ENCODE measurements around the gene CDKN2A.

The CDKN2A gene

DNA sequence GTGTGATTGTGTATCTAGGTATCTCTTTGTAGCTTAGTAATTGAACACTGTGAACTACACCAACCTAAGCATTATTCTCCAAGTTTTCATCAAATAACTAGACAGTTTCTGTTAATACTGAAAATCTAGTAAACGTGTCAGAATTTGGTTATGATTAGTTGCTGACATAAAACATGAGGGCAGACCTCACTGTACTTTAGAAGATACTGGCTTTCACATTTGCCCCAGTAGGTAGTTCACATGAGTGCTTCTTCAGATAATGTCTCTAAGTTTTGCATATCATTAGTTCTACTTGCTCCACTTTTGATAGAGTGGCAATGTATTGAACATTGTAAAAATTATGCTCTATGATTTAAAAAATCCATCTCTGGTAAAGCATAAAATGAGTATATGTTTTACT, 7.8 kb upstream of the CDKN2A start:
- no peak overlapping the region for H3K4me3 ChIP-seq (replicated peaks; ENCODE audit: insufficient read depth, low read length)
- TF ChIP-seq GABPA (IDR thresholded peaks at IDR 0.05; ENCODE audit: low read depth) = no peak
- TF ChIP-seq POLR2AphosphoS5 (IDR thresholded peaks at IDR 0.05; ENCODE audit: low read depth) = no peak
- TF ChIP-seq, protein P1, sequence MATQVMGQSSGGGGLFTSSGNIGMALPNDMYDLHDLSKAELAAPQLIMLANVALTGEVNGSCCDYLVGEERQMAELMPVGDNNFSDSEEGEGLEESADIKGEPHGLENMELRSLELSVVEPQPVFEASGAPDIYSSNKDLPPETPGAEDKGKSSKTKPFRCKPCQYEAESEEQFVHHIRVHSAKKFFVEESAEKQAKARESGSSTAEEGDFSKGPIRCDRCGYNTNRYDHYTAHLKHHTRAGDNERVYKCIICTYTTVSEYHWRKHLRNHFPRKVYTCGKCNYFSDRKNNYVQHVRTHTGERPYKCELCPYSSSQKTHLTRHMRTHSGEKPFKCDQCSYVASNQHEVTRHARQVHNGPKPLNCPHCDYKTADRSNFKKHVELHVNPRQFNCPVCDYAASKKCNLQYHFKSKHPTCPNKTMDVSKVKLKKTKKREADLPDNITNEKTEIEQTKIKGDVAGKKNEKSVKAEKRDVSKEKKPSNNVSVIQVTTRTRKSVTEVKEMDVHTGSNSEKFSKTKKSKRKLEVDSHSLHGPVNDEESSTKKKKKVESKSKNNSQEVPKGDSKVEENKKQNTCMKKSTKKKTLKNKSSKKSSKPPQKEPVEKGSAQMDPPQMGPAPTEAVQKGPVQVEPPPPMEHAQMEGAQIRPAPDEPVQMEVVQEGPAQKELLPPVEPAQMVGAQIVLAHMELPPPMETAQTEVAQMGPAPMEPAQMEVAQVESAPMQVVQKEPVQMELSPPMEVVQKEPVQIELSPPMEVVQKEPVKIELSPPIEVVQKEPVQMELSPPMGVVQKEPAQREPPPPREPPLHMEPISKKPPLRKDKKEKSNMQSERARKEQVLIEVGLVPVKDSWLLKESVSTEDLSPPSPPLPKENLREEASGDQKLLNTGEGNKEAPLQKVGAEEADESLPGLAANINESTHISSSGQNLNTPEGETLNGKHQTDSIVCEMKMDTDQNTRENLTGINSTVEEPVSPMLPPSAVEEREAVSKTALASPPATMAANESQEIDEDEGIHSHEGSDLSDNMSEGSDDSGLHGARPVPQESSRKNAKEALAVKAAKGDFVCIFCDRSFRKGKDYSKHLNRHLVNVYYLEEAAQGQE (IDR thresholded peaks at IDR 0.05; ENCODE audit: insufficient replicate concordance, low read depth) = no peak
- TF ChIP-seq SPI1 (IDR thresholded peaks at IDR 0.05; ENCODE audit: borderline replicate concordance, low read depth) = no peak
- TF ChIP-seq, protein P2, sequence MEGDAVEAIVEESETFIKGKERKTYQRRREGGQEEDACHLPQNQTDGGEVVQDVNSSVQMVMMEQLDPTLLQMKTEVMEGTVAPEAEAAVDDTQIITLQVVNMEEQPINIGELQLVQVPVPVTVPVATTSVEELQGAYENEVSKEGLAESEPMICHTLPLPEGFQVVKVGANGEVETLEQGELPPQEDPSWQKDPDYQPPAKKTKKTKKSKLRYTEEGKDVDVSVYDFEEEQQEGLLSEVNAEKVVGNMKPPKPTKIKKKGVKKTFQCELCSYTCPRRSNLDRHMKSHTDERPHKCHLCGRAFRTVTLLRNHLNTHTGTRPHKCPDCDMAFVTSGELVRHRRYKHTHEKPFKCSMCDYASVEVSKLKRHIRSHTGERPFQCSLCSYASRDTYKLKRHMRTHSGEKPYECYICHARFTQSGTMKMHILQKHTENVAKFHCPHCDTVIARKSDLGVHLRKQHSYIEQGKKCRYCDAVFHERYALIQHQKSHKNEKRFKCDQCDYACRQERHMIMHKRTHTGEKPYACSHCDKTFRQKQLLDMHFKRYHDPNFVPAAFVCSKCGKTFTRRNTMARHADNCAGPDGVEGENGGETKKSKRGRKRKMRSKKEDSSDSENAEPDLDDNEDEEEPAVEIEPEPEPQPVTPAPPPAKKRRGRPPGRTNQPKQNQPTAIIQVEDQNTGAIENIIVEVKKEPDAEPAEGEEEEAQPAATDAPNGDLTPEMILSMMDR (IDR thresholded peaks at IDR 0.05; ENCODE audit: insufficient read depth, low read length) = no peak
- H3K27me3 ChIP-seq (ENCODE audit: insufficient read depth, poor library complexity, severe bottlenecking) = no peaks in the 10 kb centered on the region
- no peak for DNase-seq (ENCODE audit: low read depth in 1 of 2, low spot score in 1 of 2)
- no peak overlapping the region for H3K27ac ChIP-seq (replicated peaks)

GRCh38 chr9:21998026-21998425, 3.8 kb upstream of the CDKN2A start:
- TF ChIP-seq GABPA (IDR thresholded peaks at IDR 0.05; ENCODE audit: low read depth) = no peak
- no peak for TF ChIP-seq POLR2AphosphoS5 (IDR thresholded peaks at IDR 0.05; ENCODE audit: low read depth)
- TF ChIP-seq, protein P1 (IDR thresholded peaks at IDR 0.05; ENCODE audit: insufficient replicate concordance, low read depth) = no peak
- TF ChIP-seq SPI1 (IDR thresholded peaks at IDR 0.05; ENCODE audit: borderline replicate concordance, low read depth) = no peak
- TF ChIP-seq, protein P2 (IDR thresholded peaks at IDR 0.05; ENCODE audit: insufficient read depth, low read length) = no peak
- DNase-seq (ENCODE audit: low read depth in 1 of 2, low spot score in 1 of 2) = no peak
- H3K27me3 ChIP-seq (ENCODE audit: insufficient read depth, poor library complexity, severe bottlenecking) = no peaks in the 10 kb centered on the region
- no peak overlapping the region for H3K4me3 ChIP-seq (replicated peaks; ENCODE audit: insufficient read depth, low read length)
- H3K27ac ChIP-seq (replicated peaks) = no peak overlapping the region

DNA sequence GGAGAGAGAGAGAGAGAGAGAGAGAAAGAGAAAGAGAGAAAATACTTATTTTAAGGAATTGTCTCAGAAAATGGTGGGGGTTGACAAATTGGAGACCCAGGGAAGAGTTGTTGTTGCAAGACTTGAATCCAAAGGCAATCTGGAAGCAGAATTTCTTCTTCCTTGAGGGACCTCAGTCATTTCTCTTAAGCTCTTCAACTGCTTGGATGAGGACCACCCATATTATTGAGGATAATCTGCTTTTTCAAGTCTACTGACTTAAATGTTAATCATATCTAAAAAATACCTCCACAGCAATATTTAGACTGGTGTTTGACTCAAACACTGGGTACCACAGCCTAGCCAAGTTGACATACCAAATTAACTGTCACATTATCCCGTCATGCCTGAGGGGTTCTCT, 3.3 kb upstream of the CDKN2A start:
- no peak overlapping the region for H3K4me3 ChIP-seq (replicated peaks; ENCODE audit: insufficient read depth, low read length)
- TF ChIP-seq SPI1 (IDR thresholded peaks at IDR 0.05; ENCODE audit: borderline replicate concordance, low read depth) = no peak
- no peak for TF ChIP-seq GABPA (IDR thresholded peaks at IDR 0.05; ENCODE audit: low read depth)
- TF ChIP-seq, protein P1 (IDR thresholded peaks at IDR 0.05; ENCODE audit: insufficient replicate concordance, low read depth) = no peak
- TF ChIP-seq, protein P2 (IDR thresholded peaks at IDR 0.05; ENCODE audit: insufficient read depth, low read length) = no peak
- TF ChIP-seq POLR2AphosphoS5 (IDR thresholded peaks at IDR 0.05; ENCODE audit: low read depth) = no peak
- DNase-seq (ENCODE audit: low read depth in 1 of 2, low spot score in 1 of 2) = no peak
- no peak overlapping the region for H3K27ac ChIP-seq (replicated peaks)
- no peaks in the 10 kb centered on the region for H3K27me3 ChIP-seq (ENCODE audit: insufficient read depth, poor library complexity, severe bottlenecking)
